DMS 273 (cell line): ENCODE data around the gene MYH8.
A peak's percentile ranks its signal among the peaks of the same experiment; 100 is the strongest.

Experiments used
- DNase-seq: peaks from one replicate; lab custom pipeline; 2025; ENCODE audit not compliant: unreplicated experiment; lab: John Stamatoyannopoulos, UW

The MYH8 gene

DNA sequence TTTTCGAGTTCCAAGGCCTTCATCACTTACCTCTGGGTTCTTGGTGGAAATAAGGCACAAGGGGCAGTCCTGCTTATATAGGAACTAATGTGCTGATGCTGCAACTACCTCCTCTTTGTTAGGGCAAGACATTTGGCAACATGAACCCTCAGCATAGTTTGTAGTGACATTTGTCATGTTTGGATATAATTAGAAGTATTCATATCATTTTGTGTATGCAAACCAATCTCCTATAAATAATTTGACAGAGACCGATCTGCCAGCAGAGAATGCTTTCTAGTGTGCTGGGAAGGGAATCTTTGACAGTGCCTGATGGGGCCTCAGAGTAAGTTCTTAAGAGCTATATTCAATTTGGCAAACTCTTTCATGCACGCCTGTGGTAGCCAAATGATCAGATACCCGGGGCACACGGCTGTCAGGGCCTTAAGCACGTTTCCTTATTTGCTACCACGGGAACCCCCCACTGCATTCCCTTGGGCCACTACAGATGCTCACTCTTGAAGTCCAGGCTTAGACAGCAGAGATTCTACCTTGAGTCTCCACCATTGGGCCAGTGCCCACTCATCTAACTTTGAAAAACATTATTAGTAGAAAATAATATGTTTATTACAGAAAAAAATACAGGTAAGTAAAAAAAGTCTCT lies at the start of gene MYH8:
Gene MYH8 (minus strand): TSS at position 51 of the 643 bp plus-strand sequence. CDS start 1,723 bp downstream, outside the sequence.
- DNase-seq, result no peak

DNA sequence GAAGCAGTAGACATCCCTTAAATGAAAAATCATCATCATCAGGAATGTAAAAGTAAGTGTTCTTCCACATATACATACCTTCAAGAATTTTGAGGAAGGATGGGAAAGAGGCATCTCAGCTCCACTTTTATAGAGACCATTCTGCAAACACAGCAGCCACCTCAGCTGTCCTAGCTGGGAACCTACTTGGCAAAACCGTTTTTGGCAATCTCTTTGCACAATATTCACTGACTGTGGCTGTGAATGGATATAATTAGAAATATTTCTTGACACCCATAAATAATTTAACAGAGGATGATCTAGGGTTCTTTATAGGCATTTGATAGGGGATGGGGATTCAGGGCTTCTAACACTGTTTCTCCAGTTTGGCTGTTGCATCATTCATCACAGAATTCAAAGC lies 47.7 kb upstream of the MYH8 start, which contains the start of gene MYH4:
Gene MYH4 (minus strand): TSS at position 101 of the 400 bp plus-strand sequence. CDS start 2,814 bp downstream, outside the sequence.
- DNase-seq, result no peak

DNA sequence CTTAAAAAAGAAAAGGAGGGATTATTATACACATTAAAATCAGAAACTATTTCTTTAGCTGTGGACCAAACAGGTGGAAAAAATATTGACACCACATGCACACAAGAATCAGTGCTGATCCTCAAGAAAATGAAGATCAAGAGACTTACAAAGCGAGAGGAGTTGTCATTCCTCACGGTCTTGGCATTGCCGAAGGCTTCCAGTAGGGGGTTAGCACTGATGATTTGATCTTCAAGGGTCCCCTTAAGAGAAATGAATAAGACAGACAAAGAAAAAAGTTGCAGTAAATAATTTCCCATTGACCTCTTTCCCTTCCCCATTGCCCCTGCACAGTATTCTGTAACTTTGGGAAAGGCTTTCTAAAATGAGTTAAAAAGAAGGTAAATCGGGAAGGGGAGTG lies 41.7 kb upstream of the MYH8 start:
- peak; percentile 2 for DNase-seq

DNA sequence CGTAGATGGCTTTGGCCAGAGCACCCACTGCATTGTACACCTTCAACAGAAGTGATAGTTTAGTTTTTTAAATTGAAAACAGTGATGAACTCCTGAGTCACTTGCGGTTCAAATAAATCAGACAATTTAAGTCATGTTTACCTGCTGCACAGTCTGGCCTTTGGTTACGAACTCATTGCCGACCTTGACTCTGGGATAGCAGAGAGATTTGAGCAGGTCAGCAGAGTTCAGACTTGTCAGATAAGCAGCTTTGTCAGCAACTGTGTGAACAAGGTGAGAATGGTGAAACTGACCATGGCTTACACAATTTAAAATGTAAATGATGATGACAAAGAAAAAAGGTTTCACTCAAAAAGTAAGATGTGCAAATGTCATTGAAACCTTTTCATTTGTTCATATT lies 38.3 kb upstream of the MYH8 start:
- DNase-seq, result no peak

DNA sequence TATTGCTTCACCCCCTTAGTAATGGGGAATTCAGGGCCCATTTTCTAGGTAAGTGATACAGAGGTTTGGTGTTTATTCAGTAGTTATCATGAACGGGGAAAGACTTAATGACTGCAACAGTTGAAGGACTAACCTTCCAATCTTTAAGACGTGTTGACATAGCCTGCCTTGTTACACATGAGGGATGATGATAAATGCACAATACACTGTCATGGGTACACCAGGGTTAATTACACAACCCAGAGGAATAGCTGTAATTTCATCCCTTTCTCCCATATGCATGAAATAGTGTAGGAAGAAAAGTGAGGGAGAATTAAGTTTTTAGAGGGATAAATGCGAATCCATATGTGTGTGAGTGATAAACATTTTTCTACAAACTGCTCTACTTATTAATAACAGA lies 37.0 kb upstream of the MYH8 start:
- DNase-seq, result no peak

DNA sequence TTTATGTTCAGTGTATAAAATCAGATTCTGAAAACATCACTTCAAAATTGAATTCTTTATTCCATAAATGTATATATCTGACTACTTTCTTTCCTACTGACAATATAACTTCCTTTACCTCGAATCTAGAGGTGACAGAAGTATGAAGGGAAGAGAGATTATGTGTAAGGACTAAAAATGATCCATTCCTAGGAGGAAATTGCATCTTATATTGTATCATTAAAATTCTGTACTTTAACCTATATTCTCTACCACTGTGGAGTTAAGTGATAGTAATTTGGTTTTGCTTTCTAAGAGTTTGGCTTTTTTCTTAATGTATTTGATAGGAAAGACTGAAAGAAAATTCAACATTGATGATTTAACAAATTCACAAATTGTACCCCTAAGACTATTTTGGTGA lies 36.2 kb upstream of the MYH8 start:
- no peak for DNase-seq

DNA sequence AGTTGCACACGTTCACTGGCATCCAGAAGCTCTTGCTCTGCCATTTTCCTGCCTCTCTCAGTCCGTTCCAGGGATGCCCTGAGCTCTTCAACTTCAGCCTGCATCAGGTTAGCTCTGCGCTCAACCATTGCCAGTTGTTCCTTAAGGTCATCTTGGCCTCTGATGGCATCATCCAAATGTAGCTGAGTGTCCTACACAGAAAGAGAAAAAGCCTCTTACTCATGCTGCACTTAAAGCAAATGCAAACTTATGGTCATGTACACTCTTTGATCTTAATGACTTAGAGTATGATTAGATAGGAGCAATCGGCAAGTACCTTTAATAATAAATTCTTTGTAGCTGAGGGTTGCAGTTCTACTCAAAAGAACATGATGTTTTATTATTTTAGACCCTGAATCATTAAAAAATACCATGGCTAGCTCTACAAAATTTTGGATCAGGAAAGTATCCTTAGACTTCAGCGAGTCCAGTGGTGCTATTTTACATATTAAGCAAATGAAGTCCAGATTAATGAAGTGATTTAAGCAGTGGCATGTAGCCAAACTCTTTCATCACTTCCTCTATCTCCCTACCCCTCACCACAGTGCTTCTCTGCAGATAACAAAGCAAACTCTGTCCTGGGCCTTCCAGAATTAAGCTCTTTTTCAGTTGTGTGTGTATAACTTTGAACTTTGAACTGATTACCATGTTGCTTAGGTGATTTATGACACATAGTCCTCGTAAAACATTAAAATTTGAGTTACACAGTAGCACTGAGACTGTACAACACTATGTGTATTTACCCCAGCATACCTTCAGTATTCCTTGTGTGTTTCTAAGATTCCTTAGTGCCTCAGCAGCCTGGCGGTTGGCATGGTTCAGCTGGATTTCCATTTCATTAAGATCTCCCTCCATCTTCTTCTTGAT lies 25.5 kb upstream of the MYH8 start:
- no peak for DNase-seq

DNA sequence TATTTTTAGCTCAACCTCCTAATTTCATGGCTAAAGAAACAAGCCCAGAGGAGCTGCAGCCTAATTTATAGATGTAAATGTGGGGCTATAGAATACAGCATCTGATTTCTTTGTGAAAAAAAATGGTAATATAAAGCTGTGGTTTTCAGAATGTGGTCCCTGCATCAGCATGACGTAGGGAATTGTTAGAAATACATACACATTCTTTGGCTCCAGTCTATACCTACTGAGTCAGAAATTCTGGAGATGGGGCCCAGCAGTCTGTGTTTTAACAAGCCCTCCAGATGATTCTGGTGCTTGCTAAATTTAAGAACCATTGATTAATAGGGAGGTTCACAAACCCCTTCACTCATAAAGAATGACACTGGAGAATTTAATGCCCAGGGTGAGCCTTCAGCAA lies 18.1 kb upstream of the MYH8 start:
- DNase-seq, result no peak

DNA sequence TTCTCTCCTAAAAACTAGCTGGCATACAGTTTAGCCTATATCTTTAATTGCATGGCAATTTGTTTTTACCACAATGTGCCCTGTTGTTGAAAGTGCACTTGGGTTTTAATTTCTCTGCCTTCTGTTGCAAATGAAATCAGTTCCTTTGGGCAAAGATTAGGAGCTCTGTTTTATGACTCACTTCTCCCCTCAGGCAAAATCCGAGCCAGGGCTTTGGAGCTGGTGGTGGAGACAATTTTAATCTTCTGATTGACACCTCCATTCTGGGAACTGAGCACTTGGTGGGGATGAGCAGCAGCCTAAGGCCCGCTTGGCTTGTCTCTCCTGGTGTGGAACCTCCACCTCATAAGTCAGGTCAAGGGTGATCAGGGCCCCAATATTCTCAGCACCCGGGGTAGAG lies 13.3 kb upstream of the MYH8 start:
- DNase-seq, result no peak

DNA sequence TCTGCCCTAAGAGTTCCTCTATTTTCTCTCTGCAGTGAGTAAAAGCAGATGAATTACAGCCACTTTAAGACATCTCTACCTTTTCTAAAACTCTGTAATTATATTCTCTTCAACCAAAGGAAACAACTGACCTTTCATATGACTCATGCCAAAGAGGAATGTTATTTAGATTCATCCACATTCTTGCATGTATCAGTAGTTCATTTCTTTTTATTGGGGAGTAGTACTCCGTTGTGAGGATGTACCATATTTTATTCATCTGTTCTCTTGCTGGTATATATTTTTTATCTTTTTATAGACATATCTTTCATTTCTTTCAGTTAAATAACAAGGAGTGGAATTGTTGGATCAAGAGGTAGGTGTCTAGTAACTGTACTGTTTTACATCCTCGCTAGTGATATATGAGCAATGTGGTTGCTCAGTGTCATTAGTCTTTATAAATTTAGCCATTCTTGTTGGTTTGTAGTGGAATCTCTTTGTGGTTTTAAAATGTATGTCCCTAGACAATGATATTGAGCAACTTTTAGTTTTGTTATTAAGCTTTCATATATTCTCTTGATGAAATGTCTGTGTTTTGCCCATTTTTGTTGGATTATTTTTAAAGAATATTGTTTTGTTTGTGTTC lies 7.8 kb upstream of the MYH8 start:
- DNase-seq, result no peak

DNA sequence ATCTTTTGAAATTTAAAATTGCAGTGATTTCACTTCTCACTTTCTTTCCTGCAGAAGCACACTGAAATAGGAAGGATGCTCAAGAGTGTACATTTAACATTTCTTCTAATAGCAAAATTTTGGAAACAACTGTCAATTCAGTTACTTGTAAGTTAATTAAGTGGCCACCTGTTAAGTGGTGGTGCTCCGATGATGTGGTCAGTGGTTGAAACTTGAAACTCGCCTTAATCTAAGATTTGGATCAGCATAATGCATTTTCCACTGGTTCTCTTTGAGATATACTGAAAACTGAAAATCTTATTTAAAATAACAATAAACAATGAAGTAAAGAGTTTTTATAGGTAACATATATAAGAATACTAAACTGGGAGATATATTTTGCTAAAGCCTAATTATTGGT lies 7.0 kb upstream of the MYH8 start:
- DNase-seq, result no peak

DNA sequence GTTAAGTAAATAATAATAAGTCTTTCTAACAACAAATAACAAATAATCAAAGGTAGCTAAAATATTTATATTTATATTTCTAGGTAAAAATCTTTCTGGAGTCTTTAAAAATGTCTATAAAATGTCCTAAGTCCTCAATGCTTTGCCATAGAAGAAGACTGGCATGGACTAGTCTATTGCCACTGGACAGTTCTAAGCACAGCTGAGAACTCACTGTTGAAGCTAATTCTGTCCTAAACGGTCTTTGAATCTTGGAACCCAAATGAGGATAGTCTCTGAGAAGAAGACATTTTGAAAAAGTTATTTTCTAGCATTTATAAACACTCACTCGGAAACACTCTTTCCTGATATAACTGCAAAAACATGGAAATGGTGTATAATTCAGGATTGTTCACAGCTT lies 539 bp downstream of the MYH8 start:
- DNase-seq, result no peak

DNA sequence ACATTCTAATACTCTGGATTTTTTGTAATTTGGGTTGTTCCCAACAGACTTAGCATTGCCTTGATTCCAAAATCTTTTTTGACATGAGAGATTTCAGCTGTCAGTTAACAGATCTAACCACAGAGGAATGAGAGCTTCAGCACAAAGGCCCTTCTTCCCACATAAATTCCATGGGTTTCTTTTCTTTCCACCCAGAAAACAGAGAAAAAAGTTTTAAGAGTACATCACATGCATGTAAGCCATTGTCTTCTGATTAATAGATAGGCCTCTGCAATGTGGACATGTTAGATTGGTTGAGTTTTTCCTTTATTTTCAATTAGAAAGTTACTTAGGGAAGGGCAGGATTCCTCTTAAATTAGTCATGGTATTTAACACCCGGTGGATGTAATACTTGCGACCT lies 939 bp downstream of the MYH8 start:
- no peak for DNase-seq

DNA sequence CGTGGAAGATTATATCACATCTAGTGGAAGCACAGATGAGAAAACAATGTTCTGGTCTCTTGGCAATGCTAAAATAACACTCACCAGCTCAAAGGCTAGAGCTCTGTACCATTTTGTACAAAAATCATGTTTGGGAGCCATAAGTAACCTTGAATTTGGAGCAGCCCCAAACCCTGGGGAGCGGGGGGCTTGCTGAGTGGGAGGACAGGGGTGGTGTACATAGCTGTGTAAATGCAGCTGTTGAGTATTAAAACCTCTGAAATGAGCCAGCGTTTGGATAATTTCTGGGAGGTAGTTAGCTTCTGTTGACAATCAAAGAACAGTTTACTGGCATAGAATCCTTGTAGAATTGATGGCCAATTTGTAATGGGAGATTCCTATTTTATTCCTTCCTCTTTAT lies 4.3 kb downstream of the MYH8 start:
- DNase-seq, result no peak

DNA sequence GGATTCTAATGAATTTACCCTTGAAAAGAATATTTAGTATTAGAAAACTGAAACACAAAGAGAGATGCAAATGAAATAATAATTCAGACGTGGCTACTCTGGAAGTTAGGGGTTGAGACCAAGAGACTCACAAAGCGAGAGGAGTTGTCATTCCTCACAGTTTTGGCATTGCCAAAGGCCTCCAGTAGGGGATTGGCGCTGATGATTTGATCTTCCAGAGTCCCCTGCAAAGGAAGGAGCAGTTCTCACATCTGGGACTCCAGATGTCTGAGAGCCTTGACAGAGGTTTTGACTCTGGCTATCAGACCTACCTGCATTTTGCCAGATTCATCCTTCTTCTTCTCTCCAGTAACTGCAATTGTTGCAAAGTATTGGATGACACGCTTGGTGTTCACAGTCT lies 6.6 kb downstream of the MYH8 start:
- DNase-seq, result peak; percentile 0

DNA sequence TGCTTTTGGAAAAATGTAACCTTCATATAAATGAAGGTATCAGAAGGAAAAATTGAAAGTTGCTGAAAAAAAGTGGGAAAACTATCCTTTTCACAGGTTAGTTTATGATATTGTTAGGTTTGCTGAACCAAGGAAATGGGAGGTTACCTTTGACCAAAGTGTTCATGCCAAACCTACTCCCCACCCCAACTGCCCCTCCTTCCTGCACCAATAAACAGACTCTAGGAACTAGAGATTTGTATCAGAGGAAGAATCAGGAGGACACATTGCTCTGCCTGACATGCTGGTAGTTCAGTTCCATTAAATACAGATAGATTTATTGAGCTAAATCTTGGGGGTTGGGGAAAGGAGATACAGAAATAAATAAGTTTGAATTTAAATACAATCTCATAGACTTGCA lies 18.2 kb downstream of the MYH8 start:
- no peak for DNase-seq

DNA sequence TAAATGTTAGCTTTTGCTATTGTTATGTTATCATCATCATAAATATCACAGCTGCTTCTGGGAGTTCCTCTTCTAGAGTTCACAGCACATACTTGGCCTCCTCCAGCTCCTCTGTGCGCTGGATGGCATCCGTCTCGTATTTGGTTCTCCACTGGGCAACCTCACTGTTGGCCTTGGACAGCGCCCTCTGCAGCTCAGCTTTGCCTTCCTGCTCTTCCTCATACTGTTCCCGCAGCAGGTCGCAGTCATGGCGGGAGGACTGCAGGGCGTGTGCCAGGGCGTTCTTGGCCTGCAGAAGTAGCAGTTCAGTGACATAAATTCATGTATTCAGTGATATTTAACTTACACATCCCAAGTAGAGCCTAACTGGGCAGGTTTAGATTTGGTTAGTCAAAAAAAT lies 23.4 kb downstream of the MYH8 start:
- DNase-seq, result no peak

DNA sequence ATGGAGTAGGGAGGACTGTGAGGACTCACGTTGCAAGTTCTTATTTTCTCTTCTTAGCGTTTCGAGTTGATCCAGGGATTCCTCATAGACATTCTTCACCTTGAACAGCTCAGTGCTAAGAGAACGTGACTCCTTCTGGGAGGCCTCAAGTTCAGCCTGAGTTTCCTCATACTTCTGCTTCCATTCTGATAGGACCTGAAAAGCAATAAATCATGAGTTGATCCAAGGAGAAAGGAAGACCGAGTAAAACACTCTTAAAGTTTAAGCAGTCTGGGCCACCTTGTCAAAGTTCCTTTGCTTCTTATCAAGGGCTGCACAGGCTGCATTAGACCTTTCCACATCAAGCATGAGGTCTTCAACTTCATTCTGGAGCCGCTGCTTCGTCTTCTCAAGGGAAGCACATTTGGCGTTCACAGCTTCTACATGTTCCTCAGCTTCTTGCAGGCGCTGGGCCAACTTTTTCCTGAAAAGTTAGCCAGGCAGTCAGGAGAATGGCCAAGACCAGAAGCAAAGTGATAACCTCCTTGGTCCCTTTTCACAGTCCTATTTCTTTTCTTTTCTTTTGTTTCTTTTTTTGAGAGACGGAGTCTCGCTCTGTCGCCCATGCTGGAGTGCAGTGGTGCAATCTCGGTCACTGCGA lies 25.1 kb downstream of the MYH8 start:
- DNase-seq, result no peak

DNA sequence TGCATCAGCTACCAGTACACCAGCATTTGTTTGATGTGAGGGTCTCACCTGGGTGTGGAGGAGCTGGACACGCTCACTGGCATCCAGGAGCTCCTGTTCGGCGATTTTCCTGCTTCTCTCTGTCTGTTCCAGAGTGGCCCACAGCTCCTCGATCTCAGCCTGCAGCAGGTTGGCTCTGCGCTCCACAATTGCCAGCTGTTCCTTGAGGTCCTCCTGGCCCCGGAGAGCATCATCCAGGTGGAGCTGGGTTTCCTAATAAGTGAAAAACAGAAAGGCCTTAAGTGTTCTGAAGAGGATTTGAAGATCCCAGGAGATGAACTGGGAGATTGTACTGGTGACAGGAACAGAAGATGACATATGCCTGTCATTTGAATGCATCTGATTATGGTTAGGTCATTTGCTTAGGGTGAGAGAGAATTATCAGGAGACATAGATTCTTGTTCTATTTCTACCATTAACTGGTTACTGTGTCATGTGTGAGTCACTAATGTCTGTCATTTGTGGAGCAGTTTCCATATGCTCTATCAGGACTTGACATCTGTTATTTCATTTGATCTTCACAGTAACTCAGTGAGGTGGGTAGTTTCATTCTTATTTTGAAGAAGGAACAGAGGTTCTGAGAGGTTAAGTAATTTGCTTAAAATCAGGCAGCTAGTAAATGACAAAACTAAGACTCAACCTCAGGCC lies 27.4 kb downstream of the MYH8 start:
- DNase-seq, result no peak

DNA sequence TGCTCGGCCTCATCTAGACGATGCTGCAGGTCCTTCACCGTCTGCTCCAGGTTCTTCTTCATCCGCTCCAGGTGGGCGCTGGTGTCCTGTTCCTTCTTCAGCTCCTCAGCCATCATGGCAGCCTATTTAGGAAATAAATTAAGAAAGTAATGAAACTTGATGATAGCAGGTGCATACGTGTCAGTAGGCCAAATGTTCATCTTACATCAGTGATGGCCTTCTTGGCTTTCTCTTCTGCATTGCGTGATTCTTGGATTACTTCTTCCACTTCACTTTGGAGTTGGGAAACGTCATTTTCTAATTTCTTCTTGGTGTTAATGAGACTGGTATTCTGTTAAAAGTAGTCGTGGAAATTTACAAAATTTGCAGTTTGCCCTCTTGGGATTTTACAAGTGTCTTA lies 28.9 kb downstream of the MYH8 start:
- no peak for DNase-seq

DNA sequence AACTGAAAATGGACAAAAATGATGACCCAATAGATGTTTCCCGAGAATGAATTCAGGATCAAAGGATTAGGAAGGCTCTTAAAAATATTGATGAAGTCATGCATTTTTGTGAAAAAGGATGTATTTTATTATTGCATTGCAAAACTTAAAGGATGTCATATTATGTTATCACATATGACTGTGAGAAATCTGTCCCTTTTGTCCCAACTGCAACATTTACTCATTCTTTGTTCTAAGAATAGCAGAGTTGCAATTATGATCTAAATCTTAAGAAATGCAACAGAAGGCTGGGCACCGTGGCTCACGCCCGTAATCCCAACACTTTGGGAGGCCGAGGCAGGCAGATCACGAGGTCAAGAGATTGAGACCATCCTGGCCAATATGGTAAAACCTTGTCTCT lies 35.9 kb downstream of the MYH8 start:
- DNase-seq, result no peak
